SJCRH30 (cell line): ENCODE measurements around the gene SPTLC1. TPM values are rescaled to one million over a fixed set of nuclear protein-coding genes. Genes with fewer than 3 reads are reported as not detected.
A peak's percentile ranks its signal among the peaks of the same experiment; 100 is the strongest.
"Not testable (repeated sequence)": the region's sequence is repeated elsewhere in the genome, so short reads cannot be mapped to it uniquely, and the experiment has no call there.

Experiments used
- DNase-seq, 2 experiments: peaks; one replicate each; pipeline ENCODE4 v3.0.0-alpha.2; 2015 to 2020
- H3K27ac ChIP-seq: fragments of 250-450 bp; sonication (Bioruptor Pico); 2 replicates; pipeline ENCODE4 v1.5.1; 2020; ENCODE audit warnings: mild to moderate bottlenecking, moderate library complexity
- H3K27me3 ChIP-seq: fragments of 250-450 bp; sonication (Bioruptor Pico); 2 replicates; pipeline ENCODE4 v1.5.1; 2020; ENCODE audit warnings: mild to moderate bottlenecking, moderate library complexity
- H3K36me3 ChIP-seq: fragments of 250-450 bp; sonication (Bioruptor Pico); 2 replicates; pipeline ENCODE4 v1.5.1; 2020; ENCODE audit warnings: mild to moderate bottlenecking, moderate library complexity
- H3K4me1 ChIP-seq: fragments of 250-450 bp; sonication (Bioruptor Pico); 2 replicates; pipeline ENCODE4 v1.5.1; 2020; ENCODE audit warnings: mild to moderate bottlenecking, moderate library complexity
- H3K4me3 ChIP-seq: fragments of 250-450 bp; sonication (Bioruptor Pico); 2 replicates; pipeline ENCODE4 v1.5.1; 2020; ENCODE audit warnings: mild to moderate bottlenecking, moderate library complexity
- H3K9me3 ChIP-seq: fragments of 250-450 bp; sonication (Bioruptor Pico); replicated peaks from 2 replicates; pipeline ENCODE4 v1.5.1; 2020; ENCODE audit warnings: mild to moderate bottlenecking, moderate library complexity
- total RNA-seq: library from RNA; depleted of rRNA; stranded (reverse); fragments of >200 nt; shearing (Covaris generic); gene quantifications from 2 replicates; pipeline ENCODE4 v1.2.3, GENCODE V29; 2014; rRNA removed

The SPTLC1 gene, protein sequence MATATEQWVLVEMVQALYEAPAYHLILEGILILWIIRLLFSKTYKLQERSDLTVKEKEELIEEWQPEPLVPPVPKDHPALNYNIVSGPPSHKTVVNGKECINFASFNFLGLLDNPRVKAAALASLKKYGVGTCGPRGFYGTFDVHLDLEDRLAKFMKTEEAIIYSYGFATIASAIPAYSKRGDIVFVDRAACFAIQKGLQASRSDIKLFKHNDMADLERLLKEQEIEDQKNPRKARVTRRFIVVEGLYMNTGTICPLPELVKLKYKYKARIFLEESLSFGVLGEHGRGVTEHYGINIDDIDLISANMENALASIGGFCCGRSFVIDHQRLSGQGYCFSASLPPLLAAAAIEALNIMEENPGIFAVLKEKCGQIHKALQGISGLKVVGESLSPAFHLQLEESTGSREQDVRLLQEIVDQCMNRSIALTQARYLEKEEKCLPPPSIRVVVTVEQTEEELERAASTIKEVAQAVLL
- total RNA-seq: 112 and 121 TPM in 2 replicates

DNA sequence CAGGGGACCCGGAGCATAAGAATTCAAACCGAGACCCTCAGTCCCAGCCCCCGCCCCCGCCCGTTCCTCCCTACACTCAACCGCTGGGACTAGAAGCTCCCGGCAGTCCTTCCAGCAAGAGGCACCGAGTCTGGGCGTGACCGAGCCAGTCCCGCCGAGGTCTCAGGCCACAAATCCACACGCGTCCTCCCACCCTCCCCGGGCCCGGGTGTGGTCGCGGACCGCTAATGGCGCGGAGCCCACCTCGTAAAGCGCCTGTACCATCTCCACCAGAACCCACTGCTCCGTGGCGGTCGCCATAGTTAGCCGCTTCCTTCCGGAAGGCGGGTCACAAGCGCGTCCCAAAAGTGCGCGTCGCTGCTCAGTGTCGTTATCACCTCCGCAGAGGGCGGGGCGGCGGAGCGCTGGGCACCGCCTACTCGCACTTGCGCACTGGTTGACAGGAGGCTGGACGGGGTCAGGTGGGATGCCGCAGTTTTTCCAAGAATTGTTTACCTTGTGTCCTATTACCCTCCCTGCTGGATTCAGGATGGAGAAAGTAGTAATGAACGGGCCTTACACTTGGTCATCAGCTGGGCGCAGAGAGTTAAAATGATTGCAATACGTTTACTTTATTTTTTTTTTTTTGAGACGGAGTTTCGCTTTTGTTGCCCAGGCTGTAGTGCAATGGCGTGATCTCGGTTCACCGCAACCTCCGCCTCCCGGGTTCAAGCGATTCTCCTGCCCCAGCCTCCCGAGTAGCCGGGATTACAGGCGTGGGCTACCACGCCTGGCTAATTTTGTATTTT, at the start of gene SPTLC1:
Gene SPTLC1, minus strand, starts transcription at position 343 of the 788 bp plus-strand sequence. Its CDS starts 43 bp downstream, at position 300.
- Histone ChIP-seq H3K27me3 (no peaks in the 10 kb centered on the region), H3K27ac (peak within 1 kb of the TSS; percentile 76), H3K36me3 (peaks cover 19% of the 10 kb centered on the region), H3K4me1 (peaks cover 5% of the 10 kb centered on the region; the same call in 1 of the 2 replicates), H3K4me3 (peak within 1 kb of the TSS; percentile 93), H3K9me3 (no peaks in the 10 kb centered on the region)
- DNase-seq: peak; percentile 95 to 96

DNA sequence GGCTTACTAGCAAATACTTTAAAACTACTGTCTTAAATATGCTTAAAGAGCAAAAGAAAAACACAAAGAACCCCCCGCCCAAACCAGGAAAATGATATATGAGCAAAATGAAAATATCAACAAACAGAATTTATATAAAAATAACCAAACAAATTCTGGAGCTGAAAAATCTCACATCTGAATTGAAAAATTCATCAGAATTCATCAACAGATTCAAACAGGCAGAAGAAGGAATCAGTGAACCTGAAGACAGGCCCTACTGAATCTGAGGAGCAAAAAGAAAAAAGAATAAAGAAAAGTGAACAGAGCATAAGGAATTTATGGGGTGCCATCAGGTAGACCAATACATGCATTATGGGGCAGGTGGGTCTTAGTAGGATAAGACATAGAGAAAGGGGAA, 49.8 kb upstream of the SPTLC1 start:
- no peak for DNase-seq
- peaks cover 10% of the 10 kb centered on the region for H3K9me3 ChIP-seq
- H3K27me3 ChIP-seq: no peaks in the 10 kb centered on the region
- no peak overlapping the region for H3K27ac ChIP-seq
- H3K4me3 ChIP-seq: no peak overlapping the region
- H3K4me1 ChIP-seq: peaks cover 6% of the 10 kb centered on the region
- no peaks in the 10 kb centered on the region for H3K36me3 ChIP-seq

DNA sequence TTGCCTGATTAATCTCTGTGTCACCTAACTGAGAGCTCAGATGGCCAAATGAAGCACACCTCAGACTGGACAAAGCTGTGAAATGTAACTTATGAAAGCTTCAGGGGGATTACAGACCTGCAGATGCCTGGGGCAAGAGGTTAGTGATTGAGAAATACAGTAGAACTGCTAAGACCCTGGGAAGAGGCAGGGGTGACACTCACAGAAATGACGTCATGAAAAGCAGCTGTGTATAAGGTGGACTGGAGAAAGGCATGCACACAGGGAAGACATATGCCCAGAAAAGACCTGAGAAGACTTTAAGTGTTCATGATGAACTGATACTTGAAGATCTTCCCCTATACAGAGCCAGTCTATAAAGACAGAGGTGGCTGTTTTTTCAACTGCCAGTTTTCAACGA, 49.3 kb upstream of the SPTLC1 start:
- Histone ChIP-seq H3K27ac (no peak overlapping the region), H3K36me3 (no peaks in the 10 kb centered on the region), H3K9me3 (peaks cover 10% of the 10 kb centered on the region), H3K4me3 (no peak overlapping the region), H3K4me1 (peaks cover 6% of the 10 kb centered on the region), H3K27me3 (no peaks in the 10 kb centered on the region)
- DNase-seq: peak in 1 of 2 experiments; percentile 34

DNA sequence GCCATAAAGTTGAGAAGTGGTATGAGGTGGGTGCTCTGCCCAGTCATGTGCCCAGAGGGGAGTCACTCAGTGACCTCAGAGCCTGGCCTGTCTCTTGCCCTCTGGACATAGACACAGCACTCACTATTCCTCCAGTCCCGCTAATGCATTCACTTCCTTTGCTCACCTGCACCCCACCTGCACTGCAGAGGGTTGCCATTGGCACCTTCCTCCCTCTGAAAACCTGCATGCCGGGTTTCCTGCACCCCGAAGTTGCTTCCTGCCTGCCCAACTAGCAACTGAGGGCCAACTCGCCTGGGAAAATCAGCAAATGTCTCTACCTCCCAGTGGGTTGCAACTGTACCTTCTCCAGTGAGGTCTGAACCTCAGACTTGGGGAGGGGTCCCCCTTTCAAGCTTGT, 48.1 kb upstream of the SPTLC1 start:
- Histone ChIP-seq H3K27me3 (no peaks in the 10 kb centered on the region), H3K9me3 (peaks cover 10% of the 10 kb centered on the region), H3K4me3 (no peak overlapping the region), H3K4me1 (peaks cover 6% of the 10 kb centered on the region), H3K36me3 (no peaks in the 10 kb centered on the region), H3K27ac (no peak overlapping the region)
- no peak for DNase-seq

DNA sequence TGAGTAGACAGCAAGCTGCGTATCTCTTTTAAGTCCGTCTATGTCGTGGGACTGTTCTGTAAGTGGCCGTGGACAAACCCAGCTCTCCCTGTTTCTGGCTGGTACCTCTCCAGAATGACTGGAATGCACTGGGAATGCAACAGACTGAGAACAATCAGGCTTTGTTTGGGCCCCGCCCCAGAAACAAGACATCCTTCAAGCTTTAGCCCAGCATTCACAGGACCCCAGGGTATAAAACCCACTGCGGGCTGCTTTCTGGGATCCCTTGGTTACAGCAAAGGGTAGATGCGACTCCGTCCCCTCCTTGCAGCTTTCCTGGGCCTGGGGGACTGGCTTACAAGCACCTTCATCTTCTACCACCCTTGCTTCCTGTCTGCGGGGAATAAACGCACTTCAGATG, 45.6 kb upstream of the SPTLC1 start:
- Histone ChIP-seq H3K4me1 (peaks cover 6% of the 10 kb centered on the region), H3K27ac (no peak overlapping the region), H3K4me3 (no peak overlapping the region), H3K27me3 (no peaks in the 10 kb centered on the region), H3K36me3 (no peaks in the 10 kb centered on the region), H3K9me3 (peaks cover 10% of the 10 kb centered on the region)
- DNase-seq: no peak

DNA sequence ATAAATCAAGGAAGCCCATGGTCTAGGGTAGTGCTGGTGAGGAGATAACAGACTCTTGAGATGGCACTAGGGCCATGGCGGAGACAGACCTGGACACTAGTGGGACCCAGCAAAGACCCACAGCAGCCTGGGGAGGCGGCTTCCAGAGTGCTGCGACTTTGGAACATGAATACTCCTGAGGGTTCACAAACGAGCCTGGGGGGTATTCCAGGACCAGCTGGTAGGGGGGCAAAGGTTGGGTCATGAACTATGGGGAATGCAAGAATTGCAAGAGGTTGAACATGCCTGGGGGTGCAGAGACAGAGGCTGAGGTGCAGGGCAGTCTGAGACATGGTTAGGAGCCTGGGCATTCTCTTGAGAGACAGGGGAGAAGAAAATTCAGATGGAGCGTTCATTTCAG, 43.8 kb upstream of the SPTLC1 start:
- Histone ChIP-seq H3K27ac (no peak overlapping the region), H3K27me3 (no peaks in the 10 kb centered on the region), H3K4me3 (no peak overlapping the region), H3K9me3 (no peaks in the 10 kb centered on the region), H3K4me1 (no peaks in the 10 kb centered on the region), H3K36me3 (no peaks in the 10 kb centered on the region)
- no peak for DNase-seq

DNA sequence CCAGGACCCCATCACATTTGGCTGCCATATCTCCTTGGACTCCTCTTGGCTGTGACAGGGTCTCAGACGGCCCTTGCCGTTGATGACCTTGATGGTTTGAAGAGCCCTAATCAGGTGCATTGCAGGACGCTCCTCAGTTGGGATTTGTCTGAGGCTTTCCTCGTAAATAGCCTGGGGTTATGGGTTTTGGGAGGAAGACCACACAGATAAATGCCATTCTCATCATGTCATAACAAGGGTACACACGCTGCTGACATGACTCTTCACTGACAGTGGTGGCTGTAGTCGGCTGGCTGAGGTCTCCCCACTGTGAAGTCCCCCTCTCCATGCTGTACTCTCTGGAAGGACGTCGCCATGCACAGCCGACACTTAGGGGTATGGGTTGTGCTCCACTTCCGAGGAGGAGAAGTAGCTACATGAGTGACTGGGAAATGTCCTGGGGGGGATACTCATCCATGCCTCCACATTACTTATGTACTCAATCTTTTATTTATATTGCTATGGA, 42.9 kb upstream of the SPTLC1 start:
- no peak for DNase-seq
- Histone ChIP-seq H3K9me3 (no peaks in the 10 kb centered on the region), H3K27me3 (no peaks in the 10 kb centered on the region), H3K4me3 (no peak overlapping the region), H3K4me1 (no peaks in the 10 kb centered on the region), H3K27ac (no peak overlapping the region), H3K36me3 (no peaks in the 10 kb centered on the region)

DNA sequence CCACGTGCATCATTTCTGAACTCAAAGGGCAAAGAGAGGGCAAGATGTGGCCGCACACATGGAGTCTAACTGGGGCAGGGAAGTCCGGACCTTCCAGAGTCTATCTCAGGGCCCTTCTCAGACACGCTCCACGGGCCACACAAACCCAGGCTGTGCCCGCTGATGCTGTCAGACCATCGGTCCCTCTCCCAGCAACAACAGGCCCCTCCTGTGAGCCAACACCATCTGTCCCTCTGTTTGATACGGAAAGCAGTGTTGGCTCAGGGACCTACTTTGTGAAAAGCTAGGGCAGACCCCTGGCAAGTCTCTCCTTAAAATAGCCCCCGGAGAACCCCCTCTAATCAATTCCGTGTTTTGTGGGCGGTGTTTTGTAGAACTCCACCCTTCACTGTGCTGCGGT, 40.5 kb upstream of the SPTLC1 start:
- not testable (repeated sequence) for H3K9me3 ChIP-seq, H3K36me3 ChIP-seq, DNase-seq, H3K27me3 ChIP-seq, H3K27ac ChIP-seq, H3K4me3 ChIP-seq
- H3K4me1 ChIP-seq: peaks cover 16% of the 10 kb centered on the region

DNA sequence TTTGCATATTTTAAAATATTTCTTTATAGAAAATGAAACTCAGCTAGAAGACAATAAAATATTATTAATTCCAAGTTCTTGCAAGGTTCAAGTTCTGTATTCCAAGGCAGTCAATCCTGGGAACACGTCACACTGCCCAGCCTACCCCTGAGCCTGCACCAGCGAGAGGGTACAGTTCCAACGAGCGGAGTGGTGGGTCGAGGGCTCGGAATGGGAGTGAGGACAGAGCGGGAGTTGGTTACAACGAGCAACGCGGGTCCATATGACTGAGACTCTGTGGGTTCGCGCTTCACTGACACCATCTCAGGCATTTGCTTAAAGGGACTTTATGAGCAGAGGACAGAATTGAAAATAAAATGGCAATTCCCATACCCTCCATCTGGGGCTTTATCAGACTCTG, 40.0 kb upstream of the SPTLC1 start:
- Histone ChIP-seq H3K27me3 (no peaks in the 10 kb centered on the region), H3K36me3 (no peaks in the 10 kb centered on the region), H3K4me3 (no peak overlapping the region), H3K4me1 (peaks cover 21% of the 10 kb centered on the region), H3K9me3 (no peaks in the 10 kb centered on the region), H3K27ac (no peak overlapping the region)
- no peak for DNase-seq

DNA sequence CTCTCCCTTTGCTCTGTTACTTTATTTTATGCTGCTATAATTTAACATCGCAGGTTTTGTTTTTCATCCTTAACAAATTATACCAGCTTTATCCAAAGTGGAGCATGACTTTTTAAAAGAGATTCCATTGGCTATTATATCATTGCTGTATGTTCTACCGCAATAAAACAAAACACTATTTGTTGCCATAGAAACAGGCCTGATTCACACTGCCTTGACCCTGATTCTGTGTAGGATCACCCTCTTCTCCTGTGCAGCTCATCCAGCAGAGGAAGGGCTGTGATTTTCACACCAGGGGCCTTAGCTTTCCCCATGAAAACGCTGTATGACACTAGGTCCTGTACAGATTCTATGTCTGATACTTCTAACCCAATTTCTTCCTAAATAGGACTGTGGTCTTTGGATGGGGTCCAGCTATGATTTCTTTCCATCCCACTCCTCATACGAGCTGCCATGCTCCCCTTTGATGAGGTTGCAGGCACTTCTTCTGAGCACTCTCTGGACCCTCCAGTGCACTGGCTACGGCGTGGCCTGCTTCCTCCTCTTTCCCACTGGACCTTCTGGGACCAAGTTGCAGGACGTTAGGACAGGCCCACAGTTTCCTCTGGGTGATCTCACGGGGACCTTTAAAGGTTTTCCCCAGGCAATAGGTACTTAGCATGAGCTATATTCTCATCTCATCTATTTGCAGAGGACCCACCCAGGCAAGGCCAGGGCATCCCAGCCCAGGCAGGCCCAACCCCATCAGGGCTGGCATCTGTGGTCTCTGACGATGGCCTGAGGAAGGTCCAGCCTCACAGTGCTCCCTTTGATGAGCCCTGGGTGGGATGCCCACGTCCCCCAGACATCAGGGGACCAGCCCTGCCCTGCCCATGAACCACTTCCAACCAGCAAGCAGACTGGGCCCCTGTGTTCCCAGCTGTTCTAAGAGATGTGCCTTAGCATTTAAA, 38.5 kb upstream of the SPTLC1 start:
- H3K27ac ChIP-seq, DNase-seq, H3K4me3 ChIP-seq, H3K36me3 ChIP-seq, H3K27me3 ChIP-seq, H3K9me3 ChIP-seq: not testable (repeated sequence)
- H3K4me1 ChIP-seq: peaks cover 26% of the 10 kb centered on the region

DNA sequence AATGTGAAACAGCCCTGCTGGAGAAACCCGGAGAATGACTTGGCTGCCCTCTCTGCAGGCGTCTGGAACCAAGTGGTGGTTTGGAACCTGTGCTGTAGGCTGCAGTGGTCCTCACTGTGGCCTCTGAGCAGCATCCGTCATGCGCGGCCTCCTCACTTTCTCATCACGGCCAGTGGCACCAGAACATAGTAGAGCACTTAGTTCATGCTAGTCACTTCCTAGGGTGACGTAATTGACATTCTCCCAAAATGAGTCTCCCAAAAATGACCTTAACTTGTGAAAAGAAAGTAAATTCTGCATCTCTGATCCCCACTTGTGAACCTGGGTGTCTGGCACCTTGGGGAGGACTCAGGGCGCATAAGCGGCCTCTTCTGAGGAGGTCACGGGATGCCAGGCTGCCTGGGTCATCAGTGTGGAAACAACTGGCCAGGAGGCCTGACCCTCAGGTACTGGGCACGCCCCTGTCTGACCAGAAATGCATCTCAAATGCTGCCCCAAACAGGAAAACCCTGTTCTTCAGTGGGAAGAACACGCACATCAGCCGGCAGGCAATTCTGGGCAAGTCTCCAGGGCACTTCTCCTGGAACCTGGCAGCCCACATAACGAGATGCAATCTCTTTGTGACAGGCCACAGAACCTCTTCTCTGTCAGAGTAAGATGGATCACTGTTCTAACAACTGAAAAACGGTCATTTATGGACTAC, 36.6 kb upstream of the SPTLC1 start:
- no peak for DNase-seq
- Histone ChIP-seq H3K4me3 (no peak overlapping the region), H3K36me3 (no peaks in the 10 kb centered on the region), H3K27ac (no peak overlapping the region), H3K27me3 (no peaks in the 10 kb centered on the region), H3K4me1 (peaks cover 37% of the 10 kb centered on the region), H3K9me3 (no peaks in the 10 kb centered on the region)

DNA sequence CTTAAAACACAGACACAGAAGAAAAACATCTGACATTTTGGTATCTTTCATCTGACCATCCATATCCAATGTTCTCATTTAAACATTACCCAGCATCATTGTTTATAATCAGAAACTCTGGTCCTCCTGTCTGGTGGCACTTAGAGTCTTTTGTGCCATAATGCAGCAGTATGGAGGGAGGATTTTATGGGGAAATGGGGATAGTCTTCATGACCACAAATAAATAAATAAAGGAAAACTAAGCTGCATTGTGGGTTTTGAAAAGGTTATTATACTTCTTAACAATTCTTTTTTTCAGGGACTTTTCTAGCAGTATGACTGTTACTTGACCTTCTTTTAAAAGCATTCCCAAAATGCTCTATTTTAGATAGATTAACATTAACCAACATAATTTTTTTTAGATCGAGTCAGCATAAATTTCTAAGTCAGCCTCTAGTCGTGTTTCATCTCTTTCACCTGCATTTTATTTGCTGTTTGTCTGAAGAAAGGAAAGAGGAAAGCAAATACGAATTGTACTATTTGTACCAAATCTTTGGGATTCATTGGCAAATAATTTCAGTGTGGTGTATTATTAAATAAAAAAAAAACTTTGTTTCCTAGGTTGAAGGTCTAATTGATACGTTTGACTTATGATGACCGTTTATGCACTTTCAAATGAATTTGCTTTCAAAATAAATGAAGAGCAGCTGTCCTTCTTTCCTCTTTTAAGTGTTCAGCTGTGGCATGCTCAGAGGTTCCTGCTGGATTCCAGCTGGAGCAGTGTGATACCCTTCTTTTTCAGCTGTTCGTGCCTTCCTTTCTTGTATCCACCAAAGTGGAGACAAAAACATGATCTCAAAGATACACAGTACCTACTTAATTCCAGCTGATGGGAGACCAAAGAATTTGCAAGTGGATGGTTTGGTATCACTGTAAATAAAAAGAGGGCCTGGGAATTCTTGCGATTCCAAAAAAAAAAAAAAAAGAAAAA, 35.6 kb upstream of the SPTLC1 start:
- H3K36me3 ChIP-seq, H3K27me3 ChIP-seq, H3K4me3 ChIP-seq, H3K27ac ChIP-seq, H3K9me3 ChIP-seq: not testable (repeated sequence)
- peak in 1 of 2 experiments; percentile 47 for DNase-seq
- peaks cover 42% of the 10 kb centered on the region for H3K4me1 ChIP-seq

DNA sequence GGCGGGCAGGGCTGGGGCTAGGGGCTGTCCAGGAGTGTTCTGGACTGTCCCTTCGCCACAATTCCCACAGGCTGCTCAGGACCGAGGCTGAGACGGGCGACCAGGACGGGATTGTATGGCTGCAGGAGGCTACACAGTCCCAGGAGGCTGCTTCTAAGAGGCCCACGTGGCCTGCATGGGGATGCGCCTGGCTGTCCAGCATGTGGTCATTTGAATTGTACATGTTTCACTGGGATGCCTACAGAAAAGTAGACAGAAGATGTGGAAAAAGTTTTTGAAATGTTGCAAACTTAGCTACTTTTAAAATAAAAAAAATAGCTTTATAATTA, 32.6 kb upstream of the SPTLC1 start:
- Histone ChIP-seq H3K4me3 (peak overlapping the region; percentile 60), H3K27ac (peak overlapping the region; percentile 99), H3K27me3 (no peaks in the 10 kb centered on the region), H3K36me3 (no peaks in the 10 kb centered on the region), H3K9me3 (no peaks in the 10 kb centered on the region), H3K4me1 (peaks cover 50% of the 10 kb centered on the region)
- peak; percentile 77 to 80 for DNase-seq
